Liver (tissue), 9 donors: ENCODE results near the gene DOCK6. TPM values are rescaled to one million over a fixed set of nuclear protein-coding genes. Genes with fewer than 3 reads are reported as not detected.
A peak's percentile ranks its signal among the peaks of the same experiment; 100 is the strongest.

Experiments
- DNase-seq: peaks from one replicate; pipeline ENCODE4 v3.0.0-alpha.2; 2017; ENCODE audit warnings: low spot score
- H3K27ac ChIP-seq, 2 donors: one replicate each; pipeline ENCODE4 v1.7.0; 2013; ENCODE audit warnings: inconsistent platforms in 2 of 2, low read length in 2 of 2, control low read depth in 1 of 2, low read depth in 1 of 2, mild to moderate bottlenecking in 1 of 2
- H3K27me3 ChIP-seq, 4 donors: one replicate each; pipeline versions ENCODE4 v1.6.1 to v1.7.0; 2013; ENCODE audit warnings: low read length in 3 of 4, inconsistent platforms in 1 of 4, mild to moderate bottlenecking in 1 of 4, moderate library complexity in 1 of 4; ENCODE audit not compliant: control insufficient read depth in 4 of 4, insufficient read depth in 4 of 4
- H3K36me3 ChIP-seq, 4 donors: one replicate each; pipeline versions ENCODE4 v1.6.1 to v1.7.0; 2013; ENCODE audit warnings: low read length in 3 of 4, mild to moderate bottlenecking in 3 of 4, low read depth in 1 of 4, moderate library complexity in 1 of 4; ENCODE audit not compliant: control insufficient read depth in 4 of 4, insufficient read depth in 3 of 4
- H3K4me1 ChIP-seq, 4 donors: one replicate each; pipeline versions ENCODE4 v1.6.1 to v1.7.0; 2013; ENCODE audit warnings: low read length in 3 of 4, mild to moderate bottlenecking in 3 of 4, moderate library complexity in 1 of 4; ENCODE audit not compliant: control insufficient read depth in 4 of 4, insufficient read depth in 4 of 4
- H3K4me3 ChIP-seq, 3 donors: one replicate each; pipeline versions ENCODE4 v1.6.1 to v1.7.0; 2013; ENCODE audit warnings: low read length in 3 of 3, control low read depth in 1 of 3, low read depth in 1 of 3, mild to moderate bottlenecking in 1 of 3
- H3K9ac ChIP-seq, 2 donors: one replicate each; pipeline ENCODE4 v1.7.0; 2013; ENCODE audit warnings: low read length in 2 of 2, mild to moderate bottlenecking in 2 of 2, moderate library complexity in 2 of 2, control low read depth in 1 of 2, low read depth in 1 of 2
- H3K9me3 ChIP-seq, 4 donors: one replicate each; pipeline versions ENCODE4 v1.6.1 to v1.7.0; 2013; ENCODE audit warnings: low read length in 3 of 4; ENCODE audit not compliant: control insufficient read depth in 4 of 4
- ATF3 ChIP-seq: IDR thresholded peaks from 2 replicates; pipeline ENCODE4 v1.6.1; 2016; ENCODE audit warnings: antibody characterized with exemption
- EGR1 ChIP-seq, 2 donors: IDR thresholded peaks; 2 replicates each; pipeline ENCODE4 v1.6.1; 2016 to 2018; ENCODE audit warnings: antibody characterized with exemption in 2 of 2, low read depth in 2 of 2
- FOXA1 ChIP-seq: IDR thresholded peaks from 2 replicates; pipeline ENCODE4 v1.6.1; 2016; ENCODE audit warnings: antibody characterized with exemption
- FOXA2 ChIP-seq: IDR thresholded peaks from 2 replicates; pipeline ENCODE4 v1.6.1; 2016; ENCODE audit warnings: antibody characterized with exemption
- GABPA ChIP-seq, 2 donors: IDR thresholded peaks in 1 of 2; conservative IDR thresholded peaks in 1 of 2; 2 replicates each; pipeline ENCODE4 v1.6.1; 2016; ENCODE audit warnings: antibody characterized with exemption in 2 of 2, mild to moderate bottlenecking in 1 of 2, moderate library complexity in 1 of 2
- HNF4A ChIP-seq, 2 donors: conservative IDR thresholded peaks; 2 replicates each; pipeline ENCODE4 v1.6.1; 2016; ENCODE audit warnings: antibody characterized with exemption in 2 of 2, mild to moderate bottlenecking in 2 of 2
- HNF4G ChIP-seq: IDR thresholded peaks from 2 replicates; pipeline ENCODE4 v1.6.1; 2016; ENCODE audit warnings: antibody characterized with exemption
- JUND ChIP-seq, 2 donors: IDR thresholded peaks; 2 replicates each; pipeline ENCODE4 v1.6.1; 2016; ENCODE audit warnings: antibody characterized with exemption in 2 of 2
- NR2F2 ChIP-seq: IDR thresholded peaks from 2 replicates; pipeline ENCODE4 v1.6.1; 2016; ENCODE audit warnings: antibody characterized with exemption
- RAD21 ChIP-seq, 2 donors: IDR thresholded peaks; 2 replicates each; pipeline ENCODE4 v1.6.1; 2016; ENCODE audit warnings: antibody characterized with exemption in 2 of 2, mild to moderate bottlenecking in 2 of 2
- RXRA ChIP-seq, 2 donors: IDR thresholded peaks; 2 replicates each; pipeline ENCODE4 v1.6.1; 2017 to 2018; ENCODE audit warnings: antibody characterized with exemption in 2 of 2, mild to moderate bottlenecking in 1 of 2
- TAF1 ChIP-seq: conservative IDR thresholded peaks from 2 replicates; pipeline ENCODE4 v1.6.1; 2016; ENCODE audit warnings: antibody characterized with exemption, mild to moderate bottlenecking
- YY1 ChIP-seq: IDR thresholded peaks from 2 replicates; pipeline ENCODE4 v1.6.1; 2016; ENCODE audit warnings: antibody characterized with exemption, mild to moderate bottlenecking
- WGBS: extraction: QIAGEN DNeasy Blood & Tissue Kit; methylation state at CpG from one replicate; pipeline ENCODE4 v1.1.7; 2013; 5-methylcytosine and 5-hydroxymethylcytosine counted together
- polyA plus RNA-seq, 2 donors: library from polyadenylated mRNA; stranded (reverse) in 1 of 2; unstranded in 1 of 2; fragments of 200-250 nt in 1 of 2; fragments of >200 nt in 1 of 2; fragmentation: Nextera tagmentation in 1 of 2; extraction: Ambion mirVana in 1 of 2; gene quantifications; one replicate each; pipeline versions ENCODE4 v1.2.1 to v1.2.3, GENCODE V29; 2013 to 2015
- total RNA-seq, 2 donors: library from RNA; depleted of rRNA; stranded (reverse); fragments of >200 nt; gene quantifications; one replicate each; pipeline ENCODE4 v1.2.3, GENCODE V29; 2014
- TF ChIP-seq, protein P1 (sequence below): IDR thresholded peaks from 2 replicates; pipeline ENCODE4 v1.6.1; 2016; ENCODE audit warnings: antibody characterized with exemption
- TF ChIP-seq, protein P2 (sequence below): fragments of 150-350 bp; IDR thresholded peaks from 2 replicates; pipeline ENCODE4 v1.5.1; 2017; ENCODE audit warnings: improper control_type of control experiment, low read depth, low read length; ENCODE audit not compliant: missing input control
- TF ChIP-seq, protein P3 (sequence below): IDR thresholded peaks from 2 replicates; pipeline ENCODE4 v1.6.1; 2016; ENCODE audit warnings: antibody characterized with exemption
- donor health status: healthy.
- donor health status: healthy.
- donor health status: healthy.
- donor health status: healthy.
- donor health status: healthy.

DOCK6 gene
- total and polyA plus RNA-seq, 4 donors, result 4.9 to 15.8 (median 13.7) TPM

DNA sequence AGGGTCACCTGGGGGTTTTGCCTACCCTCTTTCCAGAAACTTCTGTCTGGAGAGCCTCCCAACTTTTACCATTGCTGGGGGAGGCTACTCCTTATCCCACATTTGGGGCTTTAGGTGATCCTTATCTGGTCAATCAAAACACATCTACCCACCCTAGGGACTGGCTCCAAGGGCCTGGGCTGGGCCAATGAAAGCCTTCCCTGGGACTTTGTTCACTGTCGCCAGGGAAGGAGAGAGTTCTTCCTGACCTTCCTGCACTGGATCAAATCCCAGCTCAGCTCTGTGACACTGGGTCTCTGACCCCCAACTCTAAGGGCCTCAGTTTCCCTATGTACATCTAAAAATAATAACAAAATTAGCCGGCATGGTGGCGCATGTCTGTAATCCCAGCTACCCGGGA, 11.1 kb downstream of the DOCK6 start:
- WGBS, result 97% methylated on average over 4 of the region's 4 CpGs
- Histone ChIP-seq H3K36me3 (no peaks in the 10 kb centered on the region), H3K9ac (no peak overlapping the region), H3K4me3 (no peak overlapping the region), H3K27me3 (no peaks in the 10 kb centered on the region), H3K4me1 (peaks cover 0 to 5% (median 0%) of the 10 kb centered on the region in 4 donors), H3K9me3 (no peaks in the 10 kb centered on the region), H3K27ac (no peak overlapping the region)
- no peak for TF ChIP-seq NR2F2
- TF ChIP-seq, protein P1, sequence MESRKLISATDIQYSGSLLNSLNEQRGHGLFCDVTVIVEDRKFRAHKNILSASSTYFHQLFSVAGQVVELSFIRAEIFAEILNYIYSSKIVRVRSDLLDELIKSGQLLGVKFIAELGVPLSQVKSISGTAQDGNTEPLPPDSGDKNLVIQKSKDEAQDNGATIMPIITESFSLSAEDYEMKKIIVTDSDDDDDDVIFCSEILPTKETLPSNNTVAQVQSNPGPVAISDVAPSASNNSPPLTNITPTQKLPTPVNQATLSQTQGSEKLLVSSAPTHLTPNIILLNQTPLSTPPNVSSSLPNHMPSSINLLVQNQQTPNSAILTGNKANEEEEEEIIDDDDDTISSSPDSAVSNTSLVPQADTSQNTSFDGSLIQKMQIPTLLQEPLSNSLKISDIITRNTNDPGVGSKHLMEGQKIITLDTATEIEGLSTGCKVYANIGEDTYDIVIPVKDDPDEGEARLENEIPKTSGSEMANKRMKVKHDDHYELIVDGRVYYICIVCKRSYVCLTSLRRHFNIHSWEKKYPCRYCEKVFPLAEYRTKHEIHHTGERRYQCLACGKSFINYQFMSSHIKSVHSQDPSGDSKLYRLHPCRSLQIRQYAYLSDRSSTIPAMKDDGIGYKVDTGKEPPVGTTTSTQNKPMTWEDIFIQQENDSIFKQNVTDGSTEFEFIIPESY, result no peak
- no peak for TF ChIP-seq HNF4A (conservative IDR thresholded peaks at IDR 0.05)
- TF ChIP-seq EGR1 (IDR thresholded peaks at IDR 0.05; ENCODE audit: low read depth in 2 of 2), result no peak
- TF ChIP-seq FOXA2, result no peak
- no peak for TF ChIP-seq FOXA1
- TF ChIP-seq JUND (IDR thresholded peaks at IDR 0.05), result no peak
- DNase-seq, result no peak

GRCh38 chr19:11248852-11249251, 13.5 kb downstream of the DOCK6 start:
- no peak overlapping the region for H3K4me3 ChIP-seq
- no peaks in the 10 kb centered on the region for H3K9me3 ChIP-seq
- 94% methylated on average over 2 of the region's 2 CpGs for WGBS
- TF ChIP-seq HNF4A (conservative IDR thresholded peaks at IDR 0.05), result no peak
- no peak for TF ChIP-seq FOXA1
- no peak for TF ChIP-seq RXRA (IDR thresholded peaks at IDR 0.05)
- no peak for TF ChIP-seq YY1
- TF ChIP-seq, protein P2, sequence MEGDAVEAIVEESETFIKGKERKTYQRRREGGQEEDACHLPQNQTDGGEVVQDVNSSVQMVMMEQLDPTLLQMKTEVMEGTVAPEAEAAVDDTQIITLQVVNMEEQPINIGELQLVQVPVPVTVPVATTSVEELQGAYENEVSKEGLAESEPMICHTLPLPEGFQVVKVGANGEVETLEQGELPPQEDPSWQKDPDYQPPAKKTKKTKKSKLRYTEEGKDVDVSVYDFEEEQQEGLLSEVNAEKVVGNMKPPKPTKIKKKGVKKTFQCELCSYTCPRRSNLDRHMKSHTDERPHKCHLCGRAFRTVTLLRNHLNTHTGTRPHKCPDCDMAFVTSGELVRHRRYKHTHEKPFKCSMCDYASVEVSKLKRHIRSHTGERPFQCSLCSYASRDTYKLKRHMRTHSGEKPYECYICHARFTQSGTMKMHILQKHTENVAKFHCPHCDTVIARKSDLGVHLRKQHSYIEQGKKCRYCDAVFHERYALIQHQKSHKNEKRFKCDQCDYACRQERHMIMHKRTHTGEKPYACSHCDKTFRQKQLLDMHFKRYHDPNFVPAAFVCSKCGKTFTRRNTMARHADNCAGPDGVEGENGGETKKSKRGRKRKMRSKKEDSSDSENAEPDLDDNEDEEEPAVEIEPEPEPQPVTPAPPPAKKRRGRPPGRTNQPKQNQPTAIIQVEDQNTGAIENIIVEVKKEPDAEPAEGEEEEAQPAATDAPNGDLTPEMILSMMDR, result no peak
- no peak for TF ChIP-seq ATF3
- no peak for TF ChIP-seq RAD21 (IDR thresholded peaks at IDR 0.05)
- TF ChIP-seq, protein P1, result no peak
- TF ChIP-seq NR2F2, result no peak
- TF ChIP-seq, protein P3, sequence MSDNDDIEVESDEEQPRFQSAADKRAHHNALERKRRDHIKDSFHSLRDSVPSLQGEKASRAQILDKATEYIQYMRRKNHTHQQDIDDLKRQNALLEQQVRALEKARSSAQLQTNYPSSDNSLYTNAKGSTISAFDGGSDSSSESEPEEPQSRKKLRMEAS, result no peak
- no peak for TF ChIP-seq FOXA2
- TF ChIP-seq EGR1 (IDR thresholded peaks at IDR 0.05; ENCODE audit: low read depth in 2 of 2), result no peak
- TF ChIP-seq JUND (IDR thresholded peaks at IDR 0.05), result no peak
- no peak for TF ChIP-seq HNF4G
- no peak for TF ChIP-seq TAF1
- no peak for TF ChIP-seq GABPA (IDR thresholded peaks at IDR 0.05 in 1 of 2, conservative IDR thresholded peaks at IDR 0.05 in 1 of 2)
- no peaks in the 10 kb centered on the region for H3K27me3 ChIP-seq
- H3K36me3 ChIP-seq, result no peaks in the 10 kb centered on the region
- H3K9ac ChIP-seq, result no peak overlapping the region
- peak overlapping the region in 1 of 2 donors; percentile 20 for H3K27ac ChIP-seq
- H3K4me1 ChIP-seq, result peaks cover 0 to 5% (median 0%) of the 10 kb centered on the region in 4 donors
- DNase-seq, result no peak
